ENCODE results near the gene ZNF585A.
"Not testable (repeated sequence)": the region's sequence is repeated elsewhere in the genome, so short reads cannot be mapped to it uniquely, and the experiment has no call there.

Gene ZNF585A

DNA sequence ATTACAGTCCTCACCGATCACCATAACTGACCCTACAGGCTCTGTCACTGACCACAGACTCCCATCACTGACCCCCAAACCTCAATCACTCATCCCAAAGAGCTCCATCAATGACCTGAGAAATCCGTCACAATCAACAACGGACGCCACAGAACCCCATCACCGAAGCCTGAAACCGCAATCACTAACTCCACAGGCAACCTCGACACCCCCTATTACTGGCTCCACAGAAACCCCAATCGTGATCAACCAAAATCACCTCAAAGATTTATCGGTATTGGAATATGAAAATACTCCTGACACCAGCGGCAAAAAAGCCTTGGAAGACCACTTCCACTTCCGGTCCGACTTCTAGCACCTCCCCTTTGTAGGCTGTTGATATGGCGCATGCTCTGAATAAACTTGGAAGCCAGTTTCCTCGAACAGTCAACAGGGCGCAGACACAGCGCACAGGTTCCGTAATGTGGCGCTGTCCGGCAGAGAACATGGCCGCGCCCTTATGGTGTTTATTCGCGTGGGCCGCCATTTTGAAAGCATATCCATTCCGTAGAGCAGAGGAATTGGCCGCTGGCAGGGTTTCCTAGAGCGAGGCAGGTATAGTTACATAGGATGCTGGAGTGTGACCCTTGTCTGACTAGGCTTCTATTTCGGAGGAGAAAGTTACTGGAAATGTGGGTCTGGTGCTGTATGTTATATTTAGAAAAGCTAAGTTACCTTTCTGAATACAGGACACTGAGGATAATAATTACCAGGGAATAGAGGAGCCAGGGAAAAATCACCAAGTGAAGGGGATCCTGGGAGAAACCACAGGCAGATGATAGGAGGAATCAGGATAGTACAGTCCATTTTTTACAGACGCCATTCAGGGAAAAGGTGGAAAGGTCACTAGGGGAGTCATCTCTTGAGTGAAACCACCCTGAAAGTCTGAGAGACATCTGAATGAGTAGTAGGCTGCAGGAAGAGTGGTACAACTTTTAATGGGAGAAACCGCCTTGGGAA is at the start of gene ZNF585A:
ZNF585A (minus strand) TSS at position 328 of the 999 bp plus-strand sequence. CDS start 2,785 bp downstream, outside the sequence.
- peak; percentile 81 to 87 for DNase-seq

DNA sequence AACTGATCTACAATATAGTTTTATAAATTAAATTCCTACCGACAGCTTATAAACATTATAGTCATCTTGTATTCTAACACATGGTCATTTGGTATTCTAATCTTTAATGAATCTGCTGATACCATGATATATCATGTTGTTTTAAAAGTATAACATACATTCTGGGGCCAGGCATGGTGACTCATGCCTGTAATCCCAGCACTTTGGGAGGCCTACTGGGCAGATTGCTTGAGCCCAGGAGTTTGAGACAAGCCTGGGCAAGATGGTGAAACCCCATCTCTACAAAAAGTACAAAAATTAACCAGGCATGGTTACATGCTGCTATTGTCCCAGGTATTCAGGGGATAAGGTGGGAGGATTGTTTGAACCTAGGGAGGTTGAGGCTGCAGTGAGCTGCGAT is 48.6 kb upstream of the ZNF585A start:
- no peak for DNase-seq

DNA sequence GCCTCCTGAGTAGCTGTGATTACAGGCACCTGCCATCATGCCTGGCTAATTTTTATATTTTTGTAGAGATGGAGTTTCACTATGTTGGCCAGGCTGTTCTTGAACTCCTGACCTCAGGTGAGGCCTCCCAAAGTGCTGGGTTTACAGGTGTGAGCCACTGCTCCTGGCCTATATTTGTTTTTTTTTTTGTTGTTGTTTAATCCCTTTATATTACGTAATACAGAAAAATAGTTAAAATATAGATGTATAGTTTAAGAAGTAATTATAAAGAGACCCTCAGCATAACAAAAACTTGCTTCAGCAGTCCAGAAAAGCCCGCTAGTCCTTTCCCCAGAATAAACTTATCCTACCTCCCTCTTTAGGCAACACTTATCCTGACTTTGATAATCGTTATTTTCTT is 47.9 kb upstream of the ZNF585A start:
- DNase-seq: no peak

DNA sequence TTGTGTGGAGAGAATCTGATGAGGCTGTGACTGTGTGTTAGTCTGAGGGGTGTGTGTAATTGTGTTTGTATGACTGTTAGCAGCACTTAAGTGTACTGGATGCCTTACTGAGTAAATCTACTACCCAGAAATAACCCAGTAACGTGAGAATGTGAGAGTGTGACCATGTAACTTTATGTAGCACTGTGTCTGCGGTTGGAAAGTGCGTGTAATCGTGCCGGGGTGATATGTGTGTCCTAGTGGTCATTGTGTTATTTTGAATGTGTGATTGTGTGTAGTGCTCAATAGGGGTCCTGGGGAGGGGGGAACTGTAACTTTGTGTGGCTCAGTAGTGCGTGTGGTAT is 46.1 kb upstream of the ZNF585A start:
- DNase-seq: peak in 1 of 2 experiments; percentile 36

DNA sequence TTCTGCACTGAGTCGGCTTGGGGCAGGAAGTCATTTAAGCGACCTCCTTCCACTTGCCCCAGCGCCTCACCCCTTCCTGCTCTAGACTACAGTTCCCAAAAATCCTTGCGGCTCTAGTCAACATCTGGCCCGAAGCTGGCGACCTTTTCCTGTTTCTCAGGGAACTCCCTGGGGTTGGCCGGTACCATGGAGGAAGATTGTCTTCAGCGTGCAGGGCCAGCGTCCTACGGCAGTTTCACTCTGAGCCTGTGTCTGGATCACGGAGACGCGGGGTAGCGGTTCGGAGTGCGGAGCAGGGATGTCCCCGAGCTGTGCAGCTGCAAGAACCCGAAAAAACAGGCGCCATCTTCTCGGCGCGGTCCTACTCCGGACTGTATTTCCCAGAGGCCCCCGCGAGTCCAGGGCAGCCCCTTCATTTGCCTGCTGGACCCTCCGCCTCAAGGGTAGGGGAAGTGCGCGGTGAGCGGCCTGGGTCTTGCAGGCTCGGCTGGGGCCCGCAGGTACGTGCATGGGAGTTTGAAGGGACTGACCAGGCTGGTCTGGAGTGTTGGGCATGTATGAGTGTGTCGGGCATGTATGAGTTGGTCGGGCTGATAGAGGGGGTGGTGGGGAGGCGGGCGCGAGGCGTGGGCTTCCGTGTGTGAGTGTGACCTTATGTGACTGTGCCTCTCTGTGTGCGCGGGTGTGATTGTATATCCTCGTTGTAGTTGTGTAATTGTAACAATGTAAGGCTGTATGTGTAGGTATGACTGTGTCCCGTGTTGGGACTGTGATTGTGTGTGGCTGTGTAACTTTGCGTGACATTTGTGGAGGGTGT is 45.5 kb upstream of the ZNF585A start, which contains the start of gene ZNF383:
ZNF383 (plus strand) TSS at position 440 of the 817 bp plus-strand sequence. CDS start 12,240 bp downstream, outside the sequence.
- peak; percentile 83 to 88 for DNase-seq

DNA sequence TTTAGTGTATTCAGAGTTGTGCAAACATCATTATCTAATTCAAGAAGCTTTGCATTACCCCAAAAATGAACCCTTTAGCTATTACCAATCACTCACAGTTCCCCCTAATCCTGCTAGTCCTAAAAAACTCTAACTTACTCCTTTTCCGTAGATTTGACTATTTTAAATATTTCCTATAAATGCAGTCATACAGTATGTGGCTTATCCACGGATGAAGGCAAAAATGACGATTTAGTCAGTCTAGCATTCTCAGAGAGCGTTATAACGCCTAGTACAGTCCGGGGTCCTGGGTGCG is 44.9 kb upstream of the ZNF585A start:
- no peak for DNase-seq

DNA sequence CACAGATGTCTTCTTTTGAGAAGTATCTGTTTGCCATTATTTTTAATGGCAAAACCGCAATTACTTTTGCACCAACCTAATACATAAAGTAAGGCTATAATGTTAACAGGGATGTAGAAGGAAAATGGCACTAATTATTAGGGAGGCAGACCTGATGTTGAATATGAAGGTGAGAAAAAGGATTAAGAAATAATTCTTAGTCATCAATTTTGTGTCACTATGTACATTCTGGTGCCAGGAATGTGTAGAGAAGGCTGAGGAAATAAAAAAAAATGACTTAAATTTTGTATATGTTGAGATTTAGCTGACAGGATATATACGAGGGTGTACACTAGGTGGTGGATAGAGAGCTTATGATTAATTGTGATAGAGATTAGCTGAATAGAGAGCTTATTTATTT is 25.3 kb upstream of the ZNF585A start:
- DNase-seq: no peak

DNA sequence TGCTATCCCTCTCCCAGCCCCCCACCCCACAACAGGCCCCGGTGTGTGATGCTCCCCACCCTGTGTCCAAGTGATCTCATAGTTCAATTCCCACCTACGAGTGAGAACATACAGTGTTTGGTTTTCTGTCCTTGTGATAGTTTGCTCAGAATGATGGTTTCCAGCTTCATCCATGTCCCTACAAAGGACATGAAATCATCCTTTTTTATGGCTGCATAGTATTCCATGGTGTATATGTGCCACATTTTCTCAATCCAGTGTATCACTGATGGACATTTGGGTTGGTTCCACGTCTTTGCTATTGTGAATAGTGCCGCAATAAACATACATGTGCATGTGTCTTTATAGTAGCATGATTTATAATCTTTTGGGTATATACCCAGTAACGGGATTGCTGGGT is 24.6 kb upstream of the ZNF585A start:
- not testable (repeated sequence) for DNase-seq

DNA sequence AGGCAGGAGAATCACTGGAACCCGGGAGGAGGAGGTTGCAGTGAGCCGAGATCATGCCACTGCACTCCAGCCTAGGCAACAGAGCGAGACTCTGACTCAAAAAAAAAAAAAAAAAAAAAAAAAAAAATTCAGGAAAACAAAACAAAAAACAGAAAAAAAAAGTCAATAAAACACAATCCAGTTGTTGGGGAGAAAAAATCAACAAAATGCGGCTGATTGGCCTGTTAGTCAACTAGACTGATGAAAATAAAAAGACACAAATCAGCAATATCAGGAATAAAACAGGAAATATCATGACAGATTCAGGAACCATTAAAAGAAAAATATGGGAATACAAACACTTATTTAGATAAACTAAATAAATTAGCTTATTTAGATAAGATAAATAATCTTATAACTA is 22.8 kb upstream of the ZNF585A start:
- DNase-seq: not testable (repeated sequence)

DNA sequence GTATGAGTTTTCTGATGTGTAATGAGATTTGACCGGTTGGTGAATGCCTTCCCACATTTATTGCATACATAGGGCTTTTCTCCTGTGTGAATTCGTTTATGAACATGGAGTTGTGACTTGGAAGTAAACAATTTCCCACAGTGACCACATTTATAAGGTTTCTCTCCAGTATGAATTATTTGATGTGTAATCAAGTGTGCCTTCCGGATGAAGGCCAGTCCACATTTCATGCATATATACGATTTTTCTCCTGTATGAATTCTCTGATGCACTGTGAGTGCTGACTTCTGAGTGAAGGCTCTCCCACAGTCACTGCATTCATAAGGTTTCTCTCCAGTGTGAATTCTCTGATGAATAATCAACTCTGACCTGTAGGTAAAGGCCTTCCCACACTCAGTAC is 13.6 kb upstream of the ZNF585A start:
- DNase-seq: not testable (repeated sequence)

DNA sequence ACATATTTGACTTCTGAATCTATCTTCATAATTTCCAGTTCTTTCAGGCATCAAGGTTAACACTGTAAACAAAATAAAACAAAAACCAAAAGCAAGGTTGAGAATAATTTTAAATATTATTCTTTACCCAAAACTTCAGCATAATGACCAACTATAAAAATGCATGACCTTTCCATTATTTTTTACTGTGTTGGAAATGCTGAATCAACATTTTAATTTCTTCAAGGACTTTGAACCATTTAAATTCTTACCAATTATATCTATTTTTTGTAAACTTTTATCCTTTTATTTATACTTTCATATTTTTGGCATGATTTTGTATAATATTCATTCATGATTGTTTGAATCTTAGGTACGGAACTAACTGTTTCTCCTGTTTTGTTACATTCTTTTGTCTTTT is 6.9 kb downstream of the ZNF585A start:
- DNase-seq: no peak

DNA sequence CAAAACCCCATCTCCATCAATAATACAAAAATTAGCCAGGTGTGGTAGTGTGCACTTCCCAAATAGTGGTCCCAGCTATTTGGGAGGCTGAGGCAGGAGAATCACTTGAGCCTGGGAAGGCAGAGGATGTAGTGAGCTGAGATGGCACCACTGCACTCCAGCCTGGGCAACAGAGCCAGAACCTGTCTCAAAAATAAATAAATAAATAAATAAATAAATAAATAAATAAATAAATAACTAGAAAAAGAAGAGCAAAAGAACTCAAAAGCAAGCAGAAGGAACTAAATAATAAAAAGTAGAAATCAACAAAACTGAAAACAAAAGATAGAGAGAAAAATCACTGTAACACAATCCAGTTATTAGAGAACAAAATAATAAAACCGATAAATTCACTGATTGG is 12.3 kb downstream of the ZNF585A start:
- no peak for DNase-seq

DNA sequence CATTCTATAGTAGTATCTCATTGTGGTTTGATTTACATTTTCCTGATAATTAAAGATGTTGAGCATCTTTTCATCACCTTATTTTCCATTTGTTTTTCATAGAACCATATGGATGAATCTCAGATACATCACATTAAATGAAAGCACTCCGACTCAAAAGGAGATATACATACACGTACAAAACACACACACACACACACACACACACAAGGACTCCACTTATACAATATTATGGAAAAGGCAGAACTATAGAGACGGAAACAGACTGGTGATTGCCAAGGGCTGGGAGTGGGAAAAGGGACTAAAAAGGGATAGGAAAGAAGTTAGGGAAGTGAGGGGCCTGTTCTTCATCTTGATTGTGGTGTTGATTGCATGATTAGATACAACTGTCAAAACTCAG is 24.3 kb downstream of the ZNF585A start:
- no peak for DNase-seq

DNA sequence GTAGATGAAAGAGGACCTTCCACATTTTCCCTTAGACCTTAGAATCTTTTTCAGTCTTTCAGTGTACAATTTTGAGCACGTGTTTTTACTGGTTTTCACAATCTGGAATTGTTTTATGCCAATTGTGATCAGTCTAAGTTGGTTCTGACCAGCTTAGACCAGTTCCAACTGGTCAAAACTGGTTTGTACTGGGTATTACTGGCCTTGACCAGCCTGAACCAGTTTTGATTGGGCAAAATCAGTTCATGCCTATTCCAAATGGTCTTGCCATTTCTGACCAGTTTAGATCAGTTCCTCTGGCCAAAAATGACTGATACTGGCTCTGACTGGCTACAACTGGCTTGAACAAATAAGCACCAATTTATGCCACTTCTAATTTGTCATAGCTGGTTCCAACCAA is 36.4 kb downstream of the ZNF585A start:
- no peak for DNase-seq

DNA sequence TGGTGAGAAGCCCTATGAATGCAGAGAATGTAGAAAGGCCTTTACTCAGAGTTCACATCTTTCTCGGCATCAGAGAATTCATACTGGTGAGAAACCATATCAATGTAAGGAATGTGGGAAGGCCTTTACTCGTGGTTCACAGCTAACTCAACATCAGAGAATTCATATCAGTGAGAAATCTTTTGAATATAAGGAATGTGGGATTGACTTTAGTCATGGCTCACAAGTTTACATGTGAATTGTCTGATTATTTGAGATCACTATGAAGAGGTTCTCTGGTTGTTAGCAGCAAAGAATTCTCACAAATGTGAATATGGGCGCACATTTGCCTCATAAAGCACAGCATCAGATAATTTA is 43.7 kb downstream of the ZNF585A start:
- no peak for DNase-seq

DNA sequence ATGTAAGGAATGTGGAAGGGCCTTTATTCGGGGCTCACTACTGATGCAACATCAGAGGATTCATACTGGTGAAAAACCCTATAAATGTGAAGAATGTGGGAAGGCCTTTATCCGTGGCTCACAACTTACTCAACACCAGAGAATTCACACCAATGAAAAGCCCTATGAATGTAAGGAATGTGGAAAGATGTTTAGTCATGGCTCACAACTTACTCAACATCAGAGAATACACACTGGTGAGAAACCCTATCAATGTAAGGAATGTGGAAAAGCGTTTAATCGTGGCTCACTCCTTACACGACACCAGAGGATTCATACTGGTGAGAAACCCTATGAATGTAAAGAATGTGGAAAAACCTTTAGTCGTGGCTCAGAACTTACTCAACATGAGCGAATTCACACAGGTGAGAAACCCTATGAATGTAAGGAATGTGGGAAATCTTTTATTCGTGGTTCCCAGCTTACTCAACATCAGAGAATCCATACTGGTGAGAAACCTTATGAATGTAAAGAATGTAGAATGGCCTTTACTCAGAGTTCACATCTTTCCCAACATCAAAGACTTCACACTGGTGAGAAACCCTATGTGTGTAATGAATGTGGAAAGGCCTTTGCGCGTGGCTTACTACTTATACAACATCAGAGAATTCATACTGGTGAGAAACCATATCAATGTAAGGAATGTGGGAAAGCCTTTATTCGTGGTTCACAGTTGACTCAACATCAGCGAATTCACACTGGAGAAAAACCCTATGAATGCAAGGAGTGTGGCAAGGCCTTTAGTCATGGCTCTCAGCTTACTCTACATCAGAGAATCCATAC is 44.3 kb downstream of the ZNF585A start:
- no peak for DNase-seq

DNA sequence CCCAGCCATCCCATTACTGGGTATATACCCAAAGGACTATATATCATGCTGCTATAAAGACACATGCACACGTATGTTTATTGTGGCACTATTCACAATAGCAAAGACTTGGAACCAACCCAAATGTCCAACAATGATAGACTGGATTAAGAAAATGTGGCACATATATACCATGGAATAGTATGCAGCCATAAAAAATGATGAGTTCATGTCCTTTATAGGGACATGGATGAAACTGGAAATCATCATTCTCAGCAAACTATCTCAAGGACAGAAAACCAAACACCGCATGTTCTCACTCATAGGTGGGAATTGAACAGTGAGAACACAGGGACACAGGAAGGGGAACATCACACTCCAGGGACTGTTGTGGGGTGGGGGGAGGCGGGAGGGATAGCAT is 50.4 kb downstream of the ZNF585A start:
- not testable (repeated sequence) for DNase-seq

DNA sequence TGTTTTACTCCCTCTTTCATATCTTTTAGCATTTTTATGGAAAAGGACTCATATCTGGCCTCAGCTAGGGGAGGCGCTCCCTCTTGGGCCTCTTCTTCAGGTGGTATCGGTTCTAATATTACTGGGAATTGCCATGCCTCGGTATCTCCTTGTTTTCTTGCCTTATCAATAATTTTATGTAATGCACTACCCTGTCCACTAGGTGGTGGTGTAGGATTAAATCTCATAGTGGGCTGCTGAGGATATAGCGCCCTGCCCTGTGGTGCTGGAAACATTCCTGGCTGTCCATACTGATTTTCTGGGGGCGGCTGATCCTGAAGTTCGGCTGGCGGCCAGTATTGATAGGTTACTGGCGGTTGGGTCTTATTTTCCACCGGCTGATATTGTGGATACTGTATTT is 58.5 kb downstream of the ZNF585A start:
- no peak for DNase-seq

DNA sequence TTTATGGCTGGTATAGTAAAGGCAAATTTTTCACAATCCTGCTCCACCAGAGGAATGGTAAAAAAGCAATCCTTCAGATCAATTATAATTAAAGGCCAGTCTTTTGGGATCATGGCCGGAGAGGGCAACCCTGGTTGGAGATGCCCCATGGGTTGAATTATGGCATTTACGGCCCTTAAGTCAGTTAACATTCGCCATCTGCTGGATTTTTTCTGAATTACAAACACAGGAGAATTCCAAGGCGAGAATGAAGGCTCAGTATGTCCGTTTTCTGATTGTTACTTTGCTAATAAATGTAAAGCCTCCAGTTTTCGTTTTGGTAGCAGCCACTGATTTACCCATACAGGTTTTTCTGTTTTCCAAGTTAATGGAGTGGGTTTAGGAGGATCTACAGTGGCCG is 60.7 kb downstream of the ZNF585A start:
- DNase-seq: not testable (repeated sequence)

DNA sequence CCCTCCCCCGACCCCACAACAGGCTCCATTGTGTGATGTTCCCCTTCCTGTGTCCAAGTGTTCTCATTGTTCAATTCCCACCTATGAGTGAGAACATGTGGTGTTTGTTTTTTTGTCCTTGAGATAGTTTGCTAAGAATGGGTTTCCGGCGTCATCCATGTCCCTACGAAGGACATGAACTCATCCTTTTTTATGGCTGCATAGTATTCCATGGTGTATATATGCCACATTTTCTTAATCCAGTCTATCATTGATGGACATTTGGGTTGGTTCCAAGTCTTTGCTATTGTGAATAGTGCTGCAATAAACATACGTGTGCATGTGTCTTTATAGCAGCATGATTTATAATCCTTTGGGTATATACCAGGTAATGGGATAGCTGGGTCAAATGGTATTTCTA is 68.4 kb downstream of the ZNF585A start:
- DNase-seq: not testable (repeated sequence)

DNA sequence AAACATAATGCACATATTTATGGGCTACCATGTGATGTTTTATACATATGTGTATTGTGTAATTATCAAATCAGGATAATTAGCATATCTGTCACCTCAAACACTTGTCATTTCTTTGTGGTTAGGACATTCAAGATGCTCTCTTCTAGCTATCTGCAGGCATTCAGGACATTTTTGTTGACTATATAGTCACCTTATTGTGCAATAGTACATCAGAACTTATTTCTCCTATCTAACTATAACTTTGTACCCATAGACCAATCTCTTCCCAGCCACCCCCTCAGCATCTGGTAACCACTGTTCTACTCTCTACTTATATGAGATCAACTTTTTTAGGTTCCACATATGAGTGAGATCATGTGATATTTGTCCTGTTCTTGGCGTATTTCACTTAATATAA is 73.9 kb downstream of the ZNF585A start:
- no peak for DNase-seq

DNA sequence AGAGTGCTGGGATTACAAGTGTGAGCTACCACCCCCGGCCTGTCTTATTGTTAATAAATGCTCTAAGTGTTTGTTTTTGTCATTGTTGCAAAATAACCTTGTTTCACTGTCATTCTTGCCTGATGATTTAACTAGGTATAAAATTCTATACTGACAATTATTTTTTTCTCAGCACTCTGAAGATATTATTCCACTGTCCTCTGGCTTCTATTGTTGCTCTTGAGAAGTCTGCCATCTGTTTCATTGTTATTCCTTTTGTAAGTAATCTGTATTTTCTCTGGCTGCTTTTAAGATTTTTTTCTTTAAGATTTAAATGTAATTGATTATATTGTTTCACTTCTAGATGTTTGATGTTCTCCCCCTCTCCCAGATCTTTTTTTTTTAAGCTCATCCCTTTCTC is 76.6 kb downstream of the ZNF585A start:
- DNase-seq: no peak

Data from activated CD4-positive, alpha-beta T cell treated with anti-CD3 and anti-CD28 coated beads, Interleukin-2, amount 50 U/mL, for 48 hours (primary cell).